ENCODE data around the gene TCFL5. TPM values are rescaled to one million over a fixed set of nuclear protein-coding genes. Genes with fewer than 3 reads are reported as not detected.

TCFL5 gene
- total and polyA plus RNA-seq, 3 donors from 2014 or later, result 66.4 to 184 (median 85.3) TPM

DNA sequence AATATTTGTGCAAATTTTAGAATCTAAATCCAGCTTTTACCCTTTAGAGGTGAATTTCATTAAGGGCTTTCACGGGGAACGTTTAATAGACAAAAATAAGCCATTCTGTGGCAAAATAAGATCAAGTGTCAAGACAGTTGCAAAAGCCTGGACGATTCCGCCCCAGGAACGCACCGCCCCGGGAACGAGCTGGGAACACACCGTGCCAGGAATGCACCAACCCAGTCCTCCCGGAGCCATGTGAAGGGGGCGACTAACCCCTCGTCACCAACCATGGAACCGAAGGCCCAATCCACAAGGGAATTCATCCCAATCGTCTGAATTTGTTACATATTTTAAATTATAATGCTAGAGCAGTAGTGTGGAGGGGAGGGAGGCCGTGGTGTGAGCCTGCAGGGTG lies 20.8 kb upstream of the TCFL5 start:
- no peak for TF ChIP-seq POLR2A (IDR thresholded peaks at IDR 0.05)
- TF ChIP-seq, protein P1, sequence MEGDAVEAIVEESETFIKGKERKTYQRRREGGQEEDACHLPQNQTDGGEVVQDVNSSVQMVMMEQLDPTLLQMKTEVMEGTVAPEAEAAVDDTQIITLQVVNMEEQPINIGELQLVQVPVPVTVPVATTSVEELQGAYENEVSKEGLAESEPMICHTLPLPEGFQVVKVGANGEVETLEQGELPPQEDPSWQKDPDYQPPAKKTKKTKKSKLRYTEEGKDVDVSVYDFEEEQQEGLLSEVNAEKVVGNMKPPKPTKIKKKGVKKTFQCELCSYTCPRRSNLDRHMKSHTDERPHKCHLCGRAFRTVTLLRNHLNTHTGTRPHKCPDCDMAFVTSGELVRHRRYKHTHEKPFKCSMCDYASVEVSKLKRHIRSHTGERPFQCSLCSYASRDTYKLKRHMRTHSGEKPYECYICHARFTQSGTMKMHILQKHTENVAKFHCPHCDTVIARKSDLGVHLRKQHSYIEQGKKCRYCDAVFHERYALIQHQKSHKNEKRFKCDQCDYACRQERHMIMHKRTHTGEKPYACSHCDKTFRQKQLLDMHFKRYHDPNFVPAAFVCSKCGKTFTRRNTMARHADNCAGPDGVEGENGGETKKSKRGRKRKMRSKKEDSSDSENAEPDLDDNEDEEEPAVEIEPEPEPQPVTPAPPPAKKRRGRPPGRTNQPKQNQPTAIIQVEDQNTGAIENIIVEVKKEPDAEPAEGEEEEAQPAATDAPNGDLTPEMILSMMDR (IDR thresholded peaks at IDR 0.05), result no peak
- peaks cover 6% of the 10 kb centered on the region for H3K4me1 ChIP-seq
- H3K36me3 ChIP-seq (ENCODE audit: low read depth, missing control alignments), result no peaks in the 10 kb centered on the region
- DNase-seq, result no peak
- H3K27ac ChIP-seq, result no peak overlapping the region
- intact Hi-C loops (cut with DNase I; ENCODE audit: low total_unique reads), result no loop called here
- no peak overlapping the region for H3K4me3 ChIP-seq
- H3K27me3 ChIP-seq, result no peaks in the 10 kb centered on the region
- H3K9me3 ChIP-seq, result no peaks in the 10 kb centered on the region
- WGBS, 2 donors, result 72 to 77% methylated on average over 15 of the region's 15 CpGs

DNA sequence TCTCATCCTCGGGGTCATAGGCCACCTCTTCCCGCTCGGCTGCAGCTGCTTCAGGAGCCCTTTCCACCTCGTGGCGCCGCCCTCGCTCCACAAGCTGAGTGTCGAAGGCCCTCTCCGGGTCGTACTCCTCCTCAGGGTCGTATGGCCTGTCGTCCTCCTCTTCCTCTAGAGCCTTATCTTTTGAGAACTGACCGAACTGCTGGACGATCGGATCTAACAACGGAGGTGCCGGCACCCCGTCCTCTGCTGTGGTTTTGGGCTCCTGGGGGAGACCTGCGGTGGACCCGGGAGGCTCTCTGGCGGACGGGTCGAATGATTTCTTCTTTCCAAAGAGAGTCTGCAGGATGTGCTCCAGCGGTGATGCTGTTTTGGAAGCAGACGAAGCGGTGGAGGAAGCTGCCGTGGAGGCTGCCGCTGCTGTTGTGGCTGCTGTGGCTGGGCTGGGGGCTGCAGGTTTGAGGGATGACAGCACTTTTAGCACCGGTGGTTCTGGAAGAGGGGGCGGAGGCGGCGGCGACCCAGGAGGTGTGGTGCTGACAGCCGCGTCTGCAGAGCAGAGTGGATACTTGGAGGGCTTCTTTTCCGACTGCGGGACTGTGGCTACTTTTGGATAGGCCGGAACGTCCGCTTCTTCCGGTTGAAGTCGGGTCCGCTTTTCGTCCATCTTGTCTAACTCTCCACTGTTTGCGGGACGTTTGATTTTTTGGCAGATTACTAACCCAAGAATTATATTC lies 20.2 kb upstream of the TCFL5 start:
- H3K27me3 ChIP-seq, result no peaks in the 10 kb centered on the region
- H3K36me3 ChIP-seq (ENCODE audit: low read depth, missing control alignments), result no peaks in the 10 kb centered on the region
- DNase-seq, result no peak
- H3K4me3 ChIP-seq, result no peak overlapping the region
- peaks cover 10% of the 10 kb centered on the region for H3K4me1 ChIP-seq
- H3K9me3 ChIP-seq, result no peaks in the 10 kb centered on the region
- H3K27ac ChIP-seq, result no peak overlapping the region
- 63 to 65% methylated on average over 46 of the region's 46 CpGs for WGBS, 2 donors
- TF ChIP-seq, protein P1 (IDR thresholded peaks at IDR 0.05), result no peak
- TF ChIP-seq POLR2A (IDR thresholded peaks at IDR 0.05), result no peak
- intact Hi-C loops (cut with DNase I; ENCODE audit: low total_unique reads), result no loop called here

DNA sequence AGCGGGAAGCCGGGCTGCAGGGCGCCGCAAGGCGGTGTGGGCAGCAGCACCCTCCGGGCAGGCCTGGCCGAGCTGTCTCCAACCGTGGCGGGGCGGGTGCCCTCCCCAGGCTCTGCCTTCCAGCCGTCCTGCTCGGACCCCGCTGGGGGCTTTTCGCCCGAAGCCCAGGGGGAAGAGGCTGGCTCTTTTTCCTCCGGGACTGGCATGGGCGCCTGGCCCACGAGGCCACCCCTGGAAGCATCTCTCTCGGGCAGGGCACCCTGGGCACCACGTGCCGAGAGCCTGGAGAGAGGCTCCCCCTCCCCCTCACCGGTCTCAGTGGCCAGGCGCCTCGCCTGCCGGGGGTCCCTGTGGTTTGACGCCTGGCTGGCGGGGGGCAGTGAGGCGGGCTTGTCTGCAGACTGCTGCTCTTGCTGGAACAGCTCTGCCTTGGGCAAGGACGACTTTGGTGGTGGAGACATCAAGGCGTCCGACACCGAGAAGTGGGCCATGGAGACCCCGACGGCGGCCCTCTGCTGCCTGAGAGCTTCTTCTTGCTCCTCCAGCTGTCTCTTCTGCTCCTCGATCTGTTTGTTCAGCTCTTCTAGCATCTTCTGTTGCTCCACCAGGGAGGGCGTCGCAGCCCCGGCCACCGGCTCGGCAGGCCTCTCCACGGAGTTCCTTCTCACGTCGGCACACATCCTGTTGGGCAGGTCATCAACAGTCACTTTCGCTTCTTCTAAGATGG lies 19.5 kb upstream of the TCFL5 start:
- Histone ChIP-seq H3K9me3 (no peaks in the 10 kb centered on the region), H3K4me1 (peaks cover 18% of the 10 kb centered on the region), H3K36me3 (ENCODE audit: low read depth, missing control alignments) (no peaks in the 10 kb centered on the region), H3K27me3 (no peaks in the 10 kb centered on the region), H3K27ac (no peak overlapping the region), H3K4me3 (peak overlapping the region in 1 of 2 donors; percentile 3)
- intact Hi-C loops (cut with DNase I; ENCODE audit: low total_unique reads), result no loop called here
- no peak for DNase-seq
- 70 to 84% methylated on average over 29 to 36 of the region's 45 CpGs for WGBS, 2 donors
- no peak for TF ChIP-seq POLR2A (IDR thresholded peaks at IDR 0.05)
- TF ChIP-seq, protein P1 (IDR thresholded peaks at IDR 0.05), result no peak

DNA sequence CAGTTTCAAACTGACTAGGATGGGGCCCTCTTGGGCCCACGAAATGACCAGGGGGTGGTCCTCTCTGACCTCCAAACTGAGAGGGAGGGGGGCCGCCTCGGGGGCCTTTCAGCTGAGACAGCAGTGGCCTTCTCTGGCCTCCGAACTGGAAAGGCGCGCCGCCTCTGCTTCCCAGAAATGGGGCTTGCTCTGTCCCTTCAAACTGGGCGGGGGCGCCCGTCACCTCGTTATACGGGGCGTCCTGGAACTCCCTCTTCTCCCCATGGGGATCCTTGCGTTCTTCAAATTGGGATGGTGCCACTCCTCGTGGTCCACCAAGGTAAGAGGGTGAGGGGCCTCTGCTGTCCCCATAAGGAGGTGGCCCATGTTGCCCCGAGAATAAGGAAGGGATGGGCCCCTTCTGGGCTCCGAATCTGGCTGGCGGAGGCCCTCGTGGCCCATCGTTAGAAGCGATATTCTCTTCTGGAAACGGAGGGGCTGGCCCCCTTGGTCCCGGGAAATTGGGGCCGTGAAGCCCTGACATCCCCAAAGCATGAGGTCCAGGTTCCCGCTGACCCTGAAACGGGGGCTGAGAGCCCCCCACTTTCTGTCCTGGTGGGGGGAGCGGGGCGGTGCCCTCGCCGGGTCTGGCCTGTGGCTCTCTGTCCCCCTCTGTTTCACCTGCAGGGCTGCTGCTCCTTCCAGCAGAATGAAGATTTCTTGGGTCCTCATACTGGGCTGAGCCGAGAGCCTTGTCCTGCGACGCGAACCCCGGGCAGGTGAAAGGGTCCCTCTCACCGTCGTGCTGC lies 18.7 kb upstream of the TCFL5 start:
- intact Hi-C loops (cut with DNase I; ENCODE audit: low total_unique reads), result no loop called here
- DNase-seq, result no peak
- no peak for TF ChIP-seq POLR2A (IDR thresholded peaks at IDR 0.05)
- TF ChIP-seq, protein P1 (IDR thresholded peaks at IDR 0.05), result no peak
- Histone ChIP-seq H3K4me1 (peaks cover 22% of the 10 kb centered on the region), H3K9me3 (no peaks in the 10 kb centered on the region), H3K4me3 (peak overlapping the region in 1 of 2 donors; percentile 3), H3K27me3 (no peaks in the 10 kb centered on the region), H3K36me3 (ENCODE audit: low read depth, missing control alignments) (no peaks in the 10 kb centered on the region), H3K27ac (no peak overlapping the region)
- WGBS, 2 donors, result 75 to 96% methylated on average over 9 to 37 of the region's 37 CpGs
